ENCODE data around the gene ENOX1. TPM values are rescaled to one million over a fixed set of nuclear protein-coding genes. Genes with fewer than 3 reads are reported as not detected.

ENOX1 gene
- polyA plus RNA-seq, 3 donors, result 0.04 TPM; not detected in 2

DNA sequence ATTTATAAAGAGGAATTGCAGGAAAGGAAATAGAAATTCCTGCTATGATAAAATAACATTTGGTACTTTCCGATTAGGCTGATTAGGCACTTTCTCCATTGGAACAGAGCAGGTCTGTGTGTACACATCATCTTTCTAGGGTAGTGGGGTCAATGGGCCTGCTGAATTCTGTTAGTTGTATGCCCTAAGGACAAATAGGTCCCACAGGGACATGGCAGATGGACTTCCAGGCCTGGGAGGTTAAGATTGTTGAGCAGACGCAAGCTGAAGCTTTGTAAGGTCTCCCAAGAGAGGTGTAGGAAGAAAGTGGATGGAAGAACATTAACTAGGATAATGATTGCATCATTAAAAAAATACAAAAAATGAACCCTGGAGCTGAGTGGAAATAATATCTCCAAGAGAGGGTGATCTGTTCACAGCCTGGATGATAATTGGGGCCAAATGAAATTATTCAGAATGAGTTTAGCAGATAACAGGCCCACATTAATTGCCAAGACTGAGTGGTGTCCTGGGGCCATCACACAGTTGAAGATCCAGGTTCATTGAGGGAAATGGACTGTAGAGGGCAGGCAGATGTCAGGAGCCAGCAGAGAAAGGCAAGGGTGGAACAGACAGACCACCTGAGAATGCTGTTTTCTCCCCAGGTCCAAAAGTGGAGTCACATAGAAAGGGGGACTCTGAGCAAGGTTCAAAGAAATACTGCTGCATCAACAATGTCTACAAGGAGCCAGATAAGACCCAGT lies 548.3 kb downstream of the ENOX1 start:
- Mint-ChIP-seq H3K9me3 (no peaks in the 10 kb centered on the region), H3K4me1 (peaks cover 2% of the 10 kb centered on the region), H3K4me3 (no peak overlapping the region), H3K36me3 (no peaks in the 10 kb centered on the region), H3K27ac (no peak overlapping the region), H3K27me3 (ENCODE audit: low read depth in 3 of 3) (peaks cover 1 to 5% (median 2%) of the 10 kb centered on the region in 3 donors)
- Histone ChIP-seq H3K27me3 (ENCODE audit: control insufficient read depth in 2 of 2, insufficient read depth in 2 of 2, low read length in 2 of 2) (no peaks in the 10 kb centered on the region), H3K79me2 (ENCODE audit: insufficient read depth, low read length) (no peaks in the 10 kb centered on the region), H2AFZ (ENCODE audit: insufficient read depth, low read depth, low read length, poor library complexity, severe bottlenecking) (no peak overlapping the region), H3K36me3 (replicated peaks in 1 of 2; ENCODE audit: control insufficient read depth in 1 of 2, insufficient read depth in 2 of 2, low read length in 2 of 2) (no peaks in the 10 kb centered on the region), H3K4me1 (ENCODE audit: control insufficient read depth in 1 of 2, insufficient read depth in 2 of 2, low read length in 2 of 2) (no peaks in the 10 kb centered on the region), H3K4me2 (replicated peaks; ENCODE audit: extremely low read depth, low read length, poor library complexity, severe bottlenecking) (no peak overlapping the region), H4K20me1 (ENCODE audit: insufficient read depth, low read length) (no peaks in the 10 kb centered on the region), H3K27ac (ENCODE audit: low read depth in 1 of 2, low read length in 2 of 2) (no peak overlapping the region), H3K9me3 (replicated peaks in 1 of 2; ENCODE audit: control insufficient read depth in 1 of 2, insufficient read depth in 1 of 2, low read length in 2 of 2) (no peaks in the 10 kb centered on the region), H3K9ac (ENCODE audit: insufficient read depth, low read length, poor library complexity, severe bottlenecking) (no peak overlapping the region), H3K4me3 (replicated peaks in 1 of 3; ENCODE audit: low read depth in 2 of 3, low read length in 3 of 3) (no peak overlapping the region)
- no CpG with 5 or more reads among the region's 2 CpGs for WGBS (ENCODE audit: insufficient coverage)
- intact Hi-C loops (cut with micrococcal nuclease), result no loop called here
- TF ChIP-seq, protein P1, sequence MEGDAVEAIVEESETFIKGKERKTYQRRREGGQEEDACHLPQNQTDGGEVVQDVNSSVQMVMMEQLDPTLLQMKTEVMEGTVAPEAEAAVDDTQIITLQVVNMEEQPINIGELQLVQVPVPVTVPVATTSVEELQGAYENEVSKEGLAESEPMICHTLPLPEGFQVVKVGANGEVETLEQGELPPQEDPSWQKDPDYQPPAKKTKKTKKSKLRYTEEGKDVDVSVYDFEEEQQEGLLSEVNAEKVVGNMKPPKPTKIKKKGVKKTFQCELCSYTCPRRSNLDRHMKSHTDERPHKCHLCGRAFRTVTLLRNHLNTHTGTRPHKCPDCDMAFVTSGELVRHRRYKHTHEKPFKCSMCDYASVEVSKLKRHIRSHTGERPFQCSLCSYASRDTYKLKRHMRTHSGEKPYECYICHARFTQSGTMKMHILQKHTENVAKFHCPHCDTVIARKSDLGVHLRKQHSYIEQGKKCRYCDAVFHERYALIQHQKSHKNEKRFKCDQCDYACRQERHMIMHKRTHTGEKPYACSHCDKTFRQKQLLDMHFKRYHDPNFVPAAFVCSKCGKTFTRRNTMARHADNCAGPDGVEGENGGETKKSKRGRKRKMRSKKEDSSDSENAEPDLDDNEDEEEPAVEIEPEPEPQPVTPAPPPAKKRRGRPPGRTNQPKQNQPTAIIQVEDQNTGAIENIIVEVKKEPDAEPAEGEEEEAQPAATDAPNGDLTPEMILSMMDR (IDR thresholded peaks at IDR 0.05), result no peak
- no peak for DNase-seq

DNA sequence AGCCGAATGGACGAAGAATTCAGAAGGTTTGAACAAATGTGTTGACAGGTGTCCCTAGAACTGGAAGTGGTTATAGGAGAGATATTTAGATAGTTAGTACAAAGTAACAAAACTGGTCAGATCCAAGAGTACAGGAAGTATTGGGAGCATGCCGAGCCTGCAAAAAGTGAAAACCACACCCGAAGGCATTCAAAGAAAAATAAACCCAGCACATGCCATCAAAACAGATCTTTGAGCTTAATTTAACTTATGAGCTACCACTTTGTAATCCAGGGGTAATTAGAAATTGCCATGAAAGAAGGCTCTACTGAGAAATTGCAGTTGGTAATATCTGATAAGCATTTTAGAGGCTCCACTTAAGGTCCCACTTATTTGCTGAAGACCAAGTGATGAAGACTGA lies 549.2 kb downstream of the ENOX1 start:
- H3K27ac Mint-ChIP-seq, result no peak overlapping the region
- Histone ChIP-seq H3K4me3 (replicated peaks in 1 of 3; ENCODE audit: low read depth in 2 of 3, low read length in 3 of 3) (no peak overlapping the region), H3K9ac (ENCODE audit: insufficient read depth, low read length, poor library complexity, severe bottlenecking) (no peak overlapping the region), H4K20me1 (ENCODE audit: insufficient read depth, low read length) (no peaks in the 10 kb centered on the region), H2AFZ (ENCODE audit: insufficient read depth, low read depth, low read length, poor library complexity, severe bottlenecking) (no peak overlapping the region), H3K79me2 (ENCODE audit: insufficient read depth, low read length) (no peaks in the 10 kb centered on the region), H3K36me3 (replicated peaks in 1 of 2; ENCODE audit: control insufficient read depth in 1 of 2, insufficient read depth in 2 of 2, low read length in 2 of 2) (no peaks in the 10 kb centered on the region), H3K9me3 (replicated peaks in 1 of 2; ENCODE audit: control insufficient read depth in 1 of 2, insufficient read depth in 1 of 2, low read length in 2 of 2) (no peaks in the 10 kb centered on the region), H3K27me3 (ENCODE audit: control insufficient read depth in 2 of 2, insufficient read depth in 2 of 2, low read length in 2 of 2) (no peaks in the 10 kb centered on the region), H3K4me1 (ENCODE audit: control insufficient read depth in 1 of 2, insufficient read depth in 2 of 2, low read length in 2 of 2) (no peaks in the 10 kb centered on the region), H3K27ac (ENCODE audit: low read depth in 1 of 2, low read length in 2 of 2) (no peak overlapping the region), H3K4me2 (replicated peaks; ENCODE audit: extremely low read depth, low read length, poor library complexity, severe bottlenecking) (no peak overlapping the region)
- H3K4me3 Mint-ChIP-seq, result no peak overlapping the region
- 100% methylated on average over 2 of the region's 4 CpGs for WGBS (ENCODE audit: insufficient coverage)
- TF ChIP-seq, protein P1 (IDR thresholded peaks at IDR 0.05), result no peak
- peaks cover 2% of the 10 kb centered on the region for H3K4me1 Mint-ChIP-seq
- no peaks in the 10 kb centered on the region for H3K36me3 Mint-ChIP-seq
- intact Hi-C loops (cut with micrococcal nuclease), result no loop called here
- H3K27me3 Mint-ChIP-seq (ENCODE audit: low read depth in 3 of 3), result peaks cover 1 to 3% (median 2%) of the 10 kb centered on the region in 3 donors
- H3K9me3 Mint-ChIP-seq, result no peaks in the 10 kb centered on the region
- no peak for DNase-seq
